Measurements from ENCODE around the gene ARID3A.
"Not testable (repeated sequence)": the region's sequence is repeated elsewhere in the genome, so short reads cannot be mapped to it uniquely, and the experiment has no call there.

Gene ARID3A

GRCh38 chr19:1018932-1019615, 93.2 kb downstream of the ARID3A start:
- no peak for DNase-seq

- DNase-seq, result no peak
Observed at GRCh38 chr19:1019616-1019961, 93.8 kb downstream of the ARID3A start.

GRCh38 chr19:1019980-1020867, 94.4 kb downstream of the ARID3A start:
- no peak for DNase-seq

- DNase-seq, result peak; percentile 98
Observed at GRCh38 chr19:1020868-1021425, 95.1 kb downstream of the ARID3A start, which contains the start of gene TMEM259. Gene TMEM259 (minus strand): TSS chr19:1021123. CDS start chr19:1020996, 127 bp downstream.

GRCh38 chr19:1023883-1024188, 98.0 kb downstream of the ARID3A start:
- DNase-seq, result not testable (repeated sequence)

- DNase-seq, result not testable (repeated sequence)
Observed at GRCh38 chr19:1025080-1025479, 99.2 kb downstream of the ARID3A start.

Data from CD4-positive, alpha-beta T cell treated with Interleukin-1 beta for 1 hour (primary cell).